COR-L47 (cell line): Measurements from ENCODE around the gene ZXDC.

ENCODE experiments used
- DNase-seq: peaks from one replicate; lab custom pipeline; 2025; lab: John Stamatoyannopoulos, UW

Gene ZXDC

DNA sequence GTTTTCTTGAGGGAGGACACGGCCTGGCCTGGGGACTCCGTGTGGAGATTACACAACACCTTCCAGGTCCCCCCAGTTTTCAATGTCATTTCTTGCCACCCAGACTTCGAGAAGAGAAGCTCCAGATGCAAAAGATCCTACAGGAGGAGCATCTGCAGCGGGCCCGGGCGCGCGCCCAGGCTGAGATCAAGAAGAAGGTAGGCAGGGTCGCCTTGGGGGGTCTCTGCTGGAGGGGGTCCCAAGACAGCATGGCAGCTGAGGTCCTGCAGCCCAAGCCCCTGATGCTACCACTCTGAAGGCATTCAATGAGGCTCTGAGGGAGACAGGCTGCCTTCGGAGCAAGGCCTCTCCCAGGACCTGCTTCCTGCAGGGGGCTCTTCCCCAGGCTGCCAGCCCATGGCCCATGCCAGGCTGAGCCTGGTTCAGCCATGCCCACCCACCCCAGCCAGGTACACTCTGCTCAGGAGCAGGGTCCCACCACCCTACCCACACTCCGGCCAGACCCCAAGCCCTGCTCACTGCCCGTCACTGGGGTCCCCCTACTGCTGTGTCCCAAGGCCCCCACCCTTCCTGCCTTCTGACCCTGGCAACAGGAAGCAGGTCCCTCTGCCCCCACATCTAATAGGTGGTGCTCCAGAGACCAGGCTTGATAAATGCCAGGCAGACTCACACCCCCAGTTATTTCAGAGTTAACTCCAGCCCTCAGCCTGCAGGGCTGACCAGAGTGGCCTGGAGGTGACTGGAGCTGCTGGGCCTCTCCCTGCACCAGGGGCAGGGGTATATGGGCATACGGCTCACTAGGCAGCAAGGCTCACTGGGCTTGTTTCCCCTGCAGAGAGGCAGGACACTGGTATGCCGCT, 40.0 kb downstream of the ZXDC start:
- DNase-seq: no peak

DNA sequence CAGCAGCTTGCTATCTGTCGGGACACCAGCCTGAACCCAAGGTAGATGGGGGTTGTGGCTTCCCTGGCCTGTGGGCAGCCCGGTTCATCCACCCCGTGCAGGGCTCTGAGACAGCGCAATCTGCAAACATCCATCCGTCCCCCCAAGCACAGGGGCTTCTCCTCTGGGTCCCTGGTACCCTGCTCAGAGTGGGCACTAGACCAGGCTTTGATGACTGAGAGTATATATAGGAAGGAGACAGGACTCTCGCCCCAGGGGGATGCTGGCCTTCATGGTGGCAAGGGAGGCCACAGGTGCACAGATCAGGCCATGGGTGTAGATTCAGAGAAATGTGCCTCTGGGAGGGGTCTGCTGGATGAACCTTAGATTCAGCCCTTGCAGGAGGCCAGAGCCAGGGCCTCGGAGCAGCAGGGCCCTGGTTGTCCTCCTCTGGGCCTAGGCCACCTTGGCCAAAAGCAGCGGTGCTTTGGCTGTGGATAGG, 40.7 kb downstream of the ZXDC start:
- DNase-seq: no peak

DNA sequence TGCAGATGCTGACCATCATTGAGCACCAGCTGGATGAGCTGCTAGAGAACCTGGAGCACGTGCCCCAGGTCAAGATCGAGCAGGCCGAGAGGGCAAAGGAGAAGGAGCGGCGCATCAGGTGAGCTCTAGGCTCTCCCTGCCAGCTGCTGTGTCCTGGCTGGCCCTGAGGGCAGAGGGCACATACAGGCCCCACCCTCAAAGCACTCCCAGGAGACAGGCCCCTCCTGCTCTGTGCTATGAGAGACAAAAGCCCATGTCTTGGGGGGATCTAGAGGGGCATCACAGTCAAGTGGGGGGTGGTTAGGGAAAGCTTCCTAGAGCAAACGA, 41.5 kb downstream of the ZXDC start:
- no peak for DNase-seq

- peak; percentile 92 for DNase-seq
Measured at GRCh38 chr3:126433496-126434263, 42.0 kb downstream of the ZXDC start.

DNA sequence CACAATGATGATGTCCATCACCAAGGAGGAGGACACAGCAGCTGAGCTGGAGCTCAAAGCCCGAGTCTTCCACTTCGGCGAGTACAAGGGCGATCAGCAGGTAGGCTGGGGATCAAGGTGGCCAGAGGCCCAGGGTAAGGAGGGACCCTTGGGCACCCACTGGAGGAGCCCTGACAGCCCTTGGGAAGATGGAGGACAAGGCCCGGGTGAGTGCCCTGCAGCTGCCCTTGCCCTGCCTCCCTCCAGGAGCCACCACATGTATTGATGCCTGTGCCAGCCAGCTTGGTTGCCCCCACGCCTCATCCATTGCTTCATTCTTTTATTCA, 42.6 kb downstream of the ZXDC start:
- no peak for DNase-seq

DNA sequence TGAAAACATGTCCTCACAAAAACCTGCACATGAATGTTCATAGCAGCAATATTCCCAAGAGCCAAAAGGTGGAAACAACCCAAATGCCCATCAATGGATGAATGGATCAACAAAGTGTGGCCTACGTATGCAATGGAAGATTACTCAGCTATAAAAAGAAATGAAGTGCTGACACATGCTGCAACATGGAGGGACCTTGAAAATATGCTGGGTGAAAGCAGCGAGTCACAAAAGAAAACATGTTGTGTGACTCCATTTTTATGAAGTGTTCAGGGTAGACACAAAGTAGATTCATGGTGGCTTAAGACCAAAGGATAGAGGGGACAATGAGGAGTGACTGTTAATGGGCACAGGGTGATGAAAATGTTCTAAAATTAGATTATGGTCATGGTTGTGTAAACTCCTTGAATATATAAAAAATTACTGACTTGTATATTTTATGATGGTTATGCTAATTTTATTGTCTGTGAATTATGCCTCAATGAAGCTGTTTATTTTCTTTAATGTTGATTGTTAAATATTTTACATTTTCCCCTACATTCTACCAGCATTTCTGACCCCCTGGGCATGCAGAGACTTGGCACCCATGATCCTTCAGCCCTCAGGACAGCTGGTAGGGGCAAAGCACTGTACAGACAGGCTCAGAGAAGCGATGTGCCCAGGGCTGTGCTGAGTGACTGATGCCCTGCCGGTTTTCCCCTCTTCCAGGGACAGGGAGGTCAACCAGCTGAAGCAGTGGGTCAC, 43.2 kb downstream of the ZXDC start:
- DNase-seq: no peak

- DNase-seq: no peak
Measured at GRCh38 chr3:126431103-126431534, 44.6 kb downstream of the ZXDC start.

DNA sequence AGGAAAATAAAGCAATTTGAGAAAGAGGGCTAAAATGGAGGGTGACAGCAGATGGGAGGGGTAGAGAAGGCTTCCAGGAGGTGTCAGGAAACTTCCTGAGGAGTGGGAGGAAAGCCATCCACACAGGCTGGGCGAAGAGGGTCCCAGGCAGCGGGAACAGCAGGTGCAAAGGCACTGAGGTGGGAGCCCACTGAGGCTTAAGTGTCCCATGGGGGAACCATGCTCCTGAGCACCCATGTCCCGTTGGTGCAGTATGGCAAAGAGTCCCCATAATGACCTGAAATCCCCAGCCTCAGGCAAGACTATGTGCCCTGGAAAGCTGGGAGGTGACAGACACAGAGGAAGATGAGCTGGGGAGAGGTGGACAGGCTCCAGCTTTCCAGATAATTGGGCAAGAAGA, 50.9 kb downstream of the ZXDC start:
- DNase-seq: no peak

DNA sequence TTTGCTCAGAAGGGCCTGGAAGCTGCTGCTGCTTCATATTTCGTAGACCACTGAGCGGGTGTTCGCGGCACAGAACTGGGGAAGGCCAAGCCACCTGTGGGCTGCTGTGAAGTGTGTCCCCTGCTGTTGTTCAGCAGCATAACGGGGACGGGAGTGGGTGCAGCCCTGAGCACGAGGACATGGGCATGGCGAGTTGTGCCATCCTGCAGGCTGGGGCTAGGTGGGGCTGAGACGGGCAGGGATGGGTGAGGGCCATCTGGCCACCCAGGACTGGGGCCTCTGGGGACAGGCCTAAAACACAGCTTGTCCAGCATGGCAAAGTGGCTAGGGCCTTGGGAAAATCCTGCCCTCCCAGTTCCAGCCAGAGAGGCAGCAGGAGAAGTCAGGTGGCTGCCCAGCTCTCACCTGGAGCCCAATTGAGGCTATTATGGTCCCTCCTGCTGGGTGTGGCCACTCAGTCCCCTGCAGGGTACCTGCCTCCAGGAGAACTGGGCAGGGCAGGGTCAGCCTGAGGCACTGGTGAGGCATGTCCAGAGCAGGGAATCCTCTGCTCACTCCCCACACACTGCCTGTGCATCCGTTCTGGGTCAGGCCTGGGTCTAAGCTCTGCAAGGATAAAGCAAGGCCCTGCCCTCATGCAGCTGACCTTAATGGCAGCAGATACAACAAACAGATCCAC, 51.5 kb downstream of the ZXDC start:
- no peak for DNase-seq

- no peak for DNase-seq
Measured at GRCh38 chr3:126423191-126424038, 52.3 kb downstream of the ZXDC start.

DNA sequence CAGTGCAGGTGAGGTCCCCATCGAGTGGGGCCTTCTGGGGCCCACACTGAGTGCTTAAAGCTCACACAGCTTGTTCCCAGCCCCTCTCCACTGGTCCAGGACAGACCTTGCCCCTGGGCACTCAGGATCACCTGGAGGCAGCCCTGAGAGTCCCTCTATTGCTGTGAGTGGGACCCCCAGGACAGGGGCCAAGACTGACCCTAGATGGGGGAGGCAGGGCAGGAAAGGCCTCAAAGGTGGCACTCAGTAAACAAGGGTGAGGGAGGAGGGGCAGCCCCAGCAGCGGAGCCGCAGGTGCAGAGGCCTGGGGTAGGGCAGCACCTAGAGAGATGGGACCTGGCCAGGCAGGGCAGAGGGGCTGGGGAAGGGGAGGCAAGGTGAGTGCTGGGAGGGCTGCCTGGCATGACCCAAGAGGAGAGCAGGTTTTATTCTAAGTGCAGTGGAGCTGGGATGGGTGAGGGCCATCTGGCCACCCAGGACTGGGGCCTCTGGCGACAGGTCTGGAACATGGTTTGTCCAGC, 53.1 kb downstream of the ZXDC start:
- no peak for DNase-seq

DNA sequence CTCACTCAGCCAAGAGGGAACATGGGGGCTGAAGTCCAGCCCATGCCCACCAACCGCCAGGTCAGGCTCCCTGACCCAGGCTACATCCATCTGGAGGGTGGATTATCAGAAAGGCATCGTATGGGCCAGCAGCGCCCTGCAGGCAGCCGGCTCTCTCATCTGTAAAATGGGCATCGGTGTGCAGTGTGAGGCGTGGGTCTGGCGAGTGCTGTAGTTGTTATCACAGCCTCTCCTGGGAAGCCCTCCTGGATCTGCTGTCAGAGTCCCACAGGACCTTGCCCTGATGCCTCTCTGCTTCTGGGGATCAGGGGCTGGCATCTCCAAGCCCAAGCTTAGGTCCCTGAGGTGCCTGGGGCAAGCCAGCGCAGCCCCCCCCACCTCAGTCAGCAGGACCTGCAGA, 53.6 kb downstream of the ZXDC start:
- DNase-seq: no peak

GRCh38 chr3:126421573-126422119, 54.0 kb downstream of the ZXDC start:
- DNase-seq: no peak

DNA sequence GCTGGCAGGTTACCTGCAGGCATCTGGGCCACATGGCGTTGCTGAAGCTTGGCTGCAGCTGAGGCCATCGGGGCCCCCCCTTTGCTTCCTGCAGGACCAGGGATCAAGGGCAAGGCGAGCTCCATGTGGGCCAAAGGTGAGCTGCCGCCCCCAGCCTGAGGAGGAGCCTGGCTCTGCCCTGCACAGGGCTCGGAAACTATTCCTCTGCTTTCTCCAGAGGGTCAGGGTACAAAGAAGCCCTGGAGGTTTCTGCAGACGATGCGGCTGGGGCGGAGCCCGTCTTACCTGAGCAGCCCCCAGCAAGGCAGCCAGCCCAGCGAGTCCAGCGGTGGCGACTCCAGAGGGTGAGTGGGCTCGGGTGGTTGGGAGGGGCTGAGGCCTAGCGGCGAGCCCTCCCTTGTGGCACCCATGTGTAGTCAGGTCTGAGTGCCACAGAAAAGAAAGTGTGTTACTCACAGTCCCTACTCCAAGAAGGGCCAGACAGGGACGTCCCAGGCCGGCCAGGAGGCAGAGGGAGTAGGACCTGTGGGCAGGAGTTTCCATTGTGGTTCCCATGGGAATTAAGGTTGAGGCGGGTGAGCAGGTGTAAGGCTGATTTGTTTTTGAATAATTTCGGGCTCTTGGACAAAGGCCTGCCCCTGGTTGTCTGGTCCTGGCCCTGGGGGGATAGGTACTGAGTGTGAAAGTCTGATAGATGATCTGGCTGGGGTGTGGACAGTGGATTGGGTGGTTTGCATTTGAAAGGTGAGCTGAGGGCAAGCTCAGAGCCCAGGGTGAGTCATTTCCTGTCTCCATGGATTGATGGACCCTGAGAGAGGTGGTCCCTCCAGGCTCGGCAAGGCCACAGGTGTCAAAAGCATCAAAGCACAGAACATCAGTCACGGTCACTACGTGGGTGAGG, 55.6 kb downstream of the ZXDC start:
- DNase-seq: no peak

DNA sequence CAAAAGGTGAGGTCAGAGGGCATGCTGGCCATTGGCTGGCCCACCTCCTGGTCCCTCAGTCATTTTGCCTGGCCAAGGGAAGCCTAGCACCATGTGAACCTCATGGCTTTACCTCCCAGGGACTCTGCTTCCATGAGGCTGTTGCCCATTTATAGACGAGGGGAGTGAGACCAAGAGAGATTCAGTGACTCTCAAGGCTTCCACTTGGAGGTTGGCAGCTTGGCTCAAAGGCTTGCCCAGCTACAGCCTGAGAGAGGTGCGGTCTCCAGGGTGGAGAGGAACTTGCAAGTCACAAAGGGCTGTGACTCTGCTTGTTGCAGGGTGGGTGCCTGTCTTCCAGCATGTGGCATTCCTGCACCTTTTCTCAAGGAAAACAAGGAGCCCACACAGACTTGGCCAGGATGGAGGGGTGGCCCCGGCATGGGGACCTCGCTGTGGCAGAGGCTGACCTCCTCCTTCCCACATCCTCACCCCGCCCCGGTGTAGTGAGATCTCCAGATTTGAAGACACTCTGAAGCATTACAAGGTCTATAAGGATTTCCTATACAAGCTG, 56.5 kb downstream of the ZXDC start:
- no peak for DNase-seq

GRCh38 chr3:126418661-126419131, 57.0 kb downstream of the ZXDC start:
- no peak for DNase-seq

DNA sequence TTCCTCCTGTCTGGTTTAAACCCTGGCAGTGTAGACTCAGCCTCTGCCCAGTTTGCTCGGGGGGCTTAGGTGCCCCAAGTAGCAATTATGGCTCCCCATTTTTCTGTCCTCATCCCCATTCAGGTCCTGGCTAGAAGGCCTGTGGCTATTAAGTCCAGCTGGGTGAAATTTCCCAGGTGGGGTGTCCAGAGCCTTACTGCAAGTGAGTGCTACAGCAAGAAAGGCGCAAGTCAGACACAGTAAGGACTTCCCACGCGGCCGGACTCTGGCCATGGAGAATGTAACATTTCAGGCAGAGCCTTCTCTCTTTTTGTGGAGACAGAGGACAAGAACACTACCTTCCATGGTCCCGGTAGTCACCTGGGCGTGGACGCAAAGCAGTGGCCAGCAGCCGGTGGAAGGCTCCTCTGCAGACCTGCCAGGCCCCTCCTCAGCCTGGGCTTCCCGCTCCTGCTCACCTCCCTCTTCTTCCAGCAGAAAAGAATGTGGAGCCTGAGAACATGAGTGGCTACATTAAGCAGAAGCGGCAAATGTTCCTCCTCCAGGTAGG, 57.6 kb downstream of the ZXDC start:
- DNase-seq: no peak

- DNase-seq: no peak
Measured at GRCh38 chr3:126417515-126417914, 58.2 kb downstream of the ZXDC start.

- no peak for DNase-seq
Measured at GRCh38 chr3:126416943-126417342, 58.7 kb downstream of the ZXDC start.
